ENCODE data around the gene CPA4. TPM values are rescaled to one million over a fixed set of nuclear protein-coding genes. Genes with fewer than 3 reads are reported as not detected.

CPA4 gene
- total RNA-seq, 1 donor from 2014 or later: 7.4 TPM

GRCh38 chr7:130273933-130274255, 19.1 kb upstream of the CPA4 start:
- Mint-ChIP-seq H3K4me3 (peak overlapping the region; percentile 82), H3K36me3 (no peaks in the 10 kb centered on the region), H3K9me3 (peaks cover 11% of the 10 kb centered on the region), H3K27me3 (no peaks in the 10 kb centered on the region), H3K27ac (peak overlapping the region; percentile 93), H3K4me1 (ENCODE audit: unreplicated experiment) (peaks cover 69% of the 10 kb centered on the region)
- TF ChIP-seq CTCF (conservative IDR thresholded peaks at IDR 0.05): peak; percentile 52
- no peak for DNase-seq (ENCODE audit: extremely low spot score, unreplicated experiment)

- peaks cover 72% of the 10 kb centered on the region for H3K4me1 Mint-ChIP-seq (ENCODE audit: unreplicated experiment)
- no peak for TF ChIP-seq CTCF (conservative IDR thresholded peaks at IDR 0.05)
- peak overlapping the region; percentile 82 for H3K4me3 Mint-ChIP-seq
- H3K9me3 Mint-ChIP-seq: peaks cover 15% of the 10 kb centered on the region
- no peaks in the 10 kb centered on the region for H3K36me3 Mint-ChIP-seq
- H3K27me3 Mint-ChIP-seq: no peaks in the 10 kb centered on the region
- peak overlapping the region; percentile 93 for H3K27ac Mint-ChIP-seq
- no peak for DNase-seq (ENCODE audit: extremely low spot score, unreplicated experiment)
These were observed 18.7 kb upstream of the CPA4 start for GRCh38 chr7:130274296-130274695.

- Mint-ChIP-seq H3K27ac (peak overlapping the region; percentile 71), H3K9me3 (peaks cover 11% of the 10 kb centered on the region), H3K36me3 (no peaks in the 10 kb centered on the region), H3K27me3 (no peaks in the 10 kb centered on the region), H3K4me3 (peak overlapping the region; percentile 56), H3K4me1 (ENCODE audit: unreplicated experiment) (peaks cover 68% of the 10 kb centered on the region)
- TF ChIP-seq CTCF (conservative IDR thresholded peaks at IDR 0.05): no peak
- no peak for DNase-seq (ENCODE audit: extremely low spot score, unreplicated experiment)
These were observed 17.9 kb upstream of the CPA4 start for GRCh38 chr7:130274983-130275591.

- Mint-ChIP-seq H3K9me3 (peaks cover 11% of the 10 kb centered on the region), H3K4me3 (peak overlapping the region; percentile 56), H3K4me1 (ENCODE audit: unreplicated experiment) (peaks cover 68% of the 10 kb centered on the region), H3K27me3 (no peaks in the 10 kb centered on the region), H3K36me3 (no peaks in the 10 kb centered on the region), H3K27ac (peak overlapping the region; percentile 71)
- TF ChIP-seq CTCF (conservative IDR thresholded peaks at IDR 0.05): no peak
- no peak for DNase-seq (ENCODE audit: extremely low spot score, unreplicated experiment)
These were observed 17.1 kb upstream of the CPA4 start for GRCh38 chr7:130275826-130276297.

- Mint-ChIP-seq H3K27ac (no peak overlapping the region), H3K4me3 (peak overlapping the region; percentile 6)
These were observed 15.9 kb upstream of the CPA4 start for GRCh38 chr7:130276796-130277762.

More at GRCh38 chr7:130276796-130277762, 15.9 kb upstream of the CPA4 start:
- no peak for TF ChIP-seq CTCF (conservative IDR thresholded peaks at IDR 0.05)
- no peaks in the 10 kb centered on the region for H3K36me3 Mint-ChIP-seq
- H3K9me3 Mint-ChIP-seq: peaks cover 7% of the 10 kb centered on the region
- peaks cover 60% of the 10 kb centered on the region for H3K4me1 Mint-ChIP-seq (ENCODE audit: unreplicated experiment)
- no peaks in the 10 kb centered on the region for H3K27me3 Mint-ChIP-seq
- no peak for DNase-seq (ENCODE audit: extremely low spot score, unreplicated experiment)
